ENCODE data around the gene WDHD1. TPM values are rescaled to one million over a fixed set of nuclear protein-coding genes. Genes with fewer than 3 reads are reported as not detected.
"Not testable (repeated sequence)": the region's sequence is repeated elsewhere in the genome, so short reads cannot be mapped to it uniquely, and the experiment has no call there.

WDHD1 gene
- polyA plus RNA-seq, 3 donors = 0.19 to 0.37 (median 0.30) TPM

DNA sequence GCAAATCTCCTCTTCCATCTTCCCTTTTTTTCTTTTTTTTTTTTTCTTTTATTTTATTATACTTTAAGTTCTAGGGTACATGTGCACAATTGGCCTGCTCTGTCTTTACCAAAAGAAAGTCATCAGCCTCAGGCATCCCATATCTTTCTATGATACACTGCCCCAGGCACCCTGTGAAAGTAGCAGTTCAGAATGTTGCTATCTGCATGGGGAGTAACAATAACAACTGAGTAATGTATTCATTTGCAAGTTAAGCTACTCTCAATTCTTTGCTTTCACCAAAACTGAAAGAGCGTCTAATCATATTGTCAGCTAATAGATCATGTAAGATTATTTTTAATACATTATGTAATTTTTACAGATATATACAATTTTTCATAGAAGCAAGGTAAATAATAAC is 110.8 kb downstream of the WDHD1 start:
- Histone ChIP-seq H3K4me3 (replicated peaks in 1 of 3; ENCODE audit: low read depth in 2 of 3, low read length in 3 of 3) (no peak overlapping the region), H3K4me2 (replicated peaks; ENCODE audit: extremely low read depth, low read length, poor library complexity, severe bottlenecking) (no peak overlapping the region), H3K79me2 (ENCODE audit: insufficient read depth, low read length) (no peaks in the 10 kb centered on the region), H3K27me3 (ENCODE audit: control insufficient read depth in 2 of 2, insufficient read depth in 2 of 2, low read length in 2 of 2) (no peaks in the 10 kb centered on the region), H3K27ac (ENCODE audit: low read depth in 1 of 2, low read length in 2 of 2) (no peak overlapping the region), H3K4me1 (ENCODE audit: control insufficient read depth in 1 of 2, insufficient read depth in 2 of 2, low read length in 2 of 2) (no peaks in the 10 kb centered on the region), H3K9ac (ENCODE audit: insufficient read depth, low read length, poor library complexity, severe bottlenecking) (no peak overlapping the region), H4K20me1 (ENCODE audit: insufficient read depth, low read length) (no peaks in the 10 kb centered on the region), H3K36me3 (replicated peaks in 1 of 2; ENCODE audit: control insufficient read depth in 1 of 2, insufficient read depth in 2 of 2, low read length in 2 of 2) (no peaks in the 10 kb centered on the region), H3K9me3 (replicated peaks in 1 of 2; ENCODE audit: control insufficient read depth in 1 of 2, insufficient read depth in 1 of 2, low read length in 2 of 2) (no peaks in the 10 kb centered on the region), H2AFZ (ENCODE audit: insufficient read depth, low read depth, low read length, poor library complexity, severe bottlenecking) (no peak overlapping the region)
- no peak overlapping the region for H3K27ac Mint-ChIP-seq
- H3K9me3 Mint-ChIP-seq = peaks cover 0 to under 1% (median 0%) of the 10 kb centered on the region in 7 donors
- H3K36me3 Mint-ChIP-seq = no peaks in the 10 kb centered on the region
- no peaks in the 10 kb centered on the region for H3K4me1 Mint-ChIP-seq
- peaks cover 0 to 3% (median 2%) of the 10 kb centered on the region in 3 donors for H3K27me3 Mint-ChIP-seq (ENCODE audit: low read depth in 3 of 3)
- WGBS (ENCODE audit: insufficient coverage) = no CpG with 5 or more reads among the region's 1 CpG
- TF ChIP-seq, protein P1, sequence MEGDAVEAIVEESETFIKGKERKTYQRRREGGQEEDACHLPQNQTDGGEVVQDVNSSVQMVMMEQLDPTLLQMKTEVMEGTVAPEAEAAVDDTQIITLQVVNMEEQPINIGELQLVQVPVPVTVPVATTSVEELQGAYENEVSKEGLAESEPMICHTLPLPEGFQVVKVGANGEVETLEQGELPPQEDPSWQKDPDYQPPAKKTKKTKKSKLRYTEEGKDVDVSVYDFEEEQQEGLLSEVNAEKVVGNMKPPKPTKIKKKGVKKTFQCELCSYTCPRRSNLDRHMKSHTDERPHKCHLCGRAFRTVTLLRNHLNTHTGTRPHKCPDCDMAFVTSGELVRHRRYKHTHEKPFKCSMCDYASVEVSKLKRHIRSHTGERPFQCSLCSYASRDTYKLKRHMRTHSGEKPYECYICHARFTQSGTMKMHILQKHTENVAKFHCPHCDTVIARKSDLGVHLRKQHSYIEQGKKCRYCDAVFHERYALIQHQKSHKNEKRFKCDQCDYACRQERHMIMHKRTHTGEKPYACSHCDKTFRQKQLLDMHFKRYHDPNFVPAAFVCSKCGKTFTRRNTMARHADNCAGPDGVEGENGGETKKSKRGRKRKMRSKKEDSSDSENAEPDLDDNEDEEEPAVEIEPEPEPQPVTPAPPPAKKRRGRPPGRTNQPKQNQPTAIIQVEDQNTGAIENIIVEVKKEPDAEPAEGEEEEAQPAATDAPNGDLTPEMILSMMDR (IDR thresholded peaks at IDR 0.05) = no peak
- no peak overlapping the region for H3K4me3 Mint-ChIP-seq
- intact Hi-C loops (cut with micrococcal nuclease) = no loop called here
- DNase-seq = no peak

DNA sequence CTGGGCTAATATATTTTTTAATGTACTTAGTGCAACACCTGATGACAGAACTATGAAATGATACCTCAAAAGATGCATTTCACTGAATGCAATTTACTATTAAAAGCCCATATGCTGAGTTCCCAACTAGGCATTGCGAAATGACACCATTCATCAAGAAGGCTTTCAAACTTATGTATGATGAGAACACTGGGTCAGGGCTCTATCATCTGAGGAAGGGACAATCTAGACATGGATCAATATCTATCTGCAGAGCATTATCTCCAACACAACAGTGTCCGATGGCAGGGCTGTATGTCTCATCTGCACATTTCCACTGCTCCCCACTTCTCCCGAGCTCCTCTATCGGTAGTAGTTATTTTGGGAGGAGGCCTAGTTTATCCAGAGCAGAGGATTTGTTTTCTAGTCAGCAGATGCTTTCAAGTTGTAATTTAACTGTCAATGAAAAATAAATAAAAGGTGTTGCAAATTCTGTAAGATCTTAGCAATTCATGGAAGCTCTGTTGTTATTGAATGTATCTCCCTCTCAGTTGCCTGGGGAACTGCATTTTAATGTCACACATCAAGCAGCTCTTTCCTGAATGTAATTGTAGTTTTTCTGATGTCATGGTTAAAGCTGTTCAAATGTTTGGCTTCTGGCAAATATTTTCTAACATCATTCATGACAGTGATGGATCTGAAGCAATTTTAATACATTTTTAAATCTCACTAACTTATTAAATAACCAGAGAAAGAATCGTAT is 116.9 kb downstream of the WDHD1 start:
- Histone ChIP-seq H3K27me3 (ENCODE audit: control insufficient read depth in 2 of 2, insufficient read depth in 2 of 2, low read length in 2 of 2) (no peaks in the 10 kb centered on the region), H3K4me2 (replicated peaks; ENCODE audit: extremely low read depth, low read length, poor library complexity, severe bottlenecking) (no peak overlapping the region), H3K9me3 (replicated peaks in 1 of 2; ENCODE audit: control insufficient read depth in 1 of 2, insufficient read depth in 1 of 2, low read length in 2 of 2) (no peaks in the 10 kb centered on the region), H3K79me2 (ENCODE audit: insufficient read depth, low read length) (no peaks in the 10 kb centered on the region), H3K4me1 (ENCODE audit: control insufficient read depth in 1 of 2, insufficient read depth in 2 of 2, low read length in 2 of 2) (peaks cover 16 to 26% of the 10 kb centered on the region in 2 donors), H4K20me1 (ENCODE audit: insufficient read depth, low read length) (no peaks in the 10 kb centered on the region), H3K4me3 (replicated peaks in 1 of 3; ENCODE audit: low read depth in 2 of 3, low read length in 3 of 3) (no peak overlapping the region), H3K27ac (ENCODE audit: low read depth in 1 of 2, low read length in 2 of 2) (no peak overlapping the region), H3K9ac (ENCODE audit: insufficient read depth, low read length, poor library complexity, severe bottlenecking) (no peak overlapping the region), H3K36me3 (replicated peaks in 1 of 2; ENCODE audit: control insufficient read depth in 1 of 2, insufficient read depth in 2 of 2, low read length in 2 of 2) (no peaks in the 10 kb centered on the region), H2AFZ (ENCODE audit: insufficient read depth, low read depth, low read length, poor library complexity, severe bottlenecking) (no peak overlapping the region)
- Mint-ChIP-seq H3K4me1 (peaks cover 29% of the 10 kb centered on the region), H3K27ac (no peak overlapping the region), H3K4me3 (no peak overlapping the region), H3K9me3 (peaks cover 0 to 3% (median 0%) of the 10 kb centered on the region in 7 donors), H3K36me3 (no peaks in the 10 kb centered on the region), H3K27me3 (ENCODE audit: low read depth in 3 of 3) (peaks cover 0 to 4% (median 0%) of the 10 kb centered on the region in 3 donors)
- intact Hi-C loops (cut with micrococcal nuclease) = no loop called here
- WGBS (ENCODE audit: insufficient coverage) = no CpG with 5 or more reads among the region's 5 CpGs
- TF ChIP-seq, protein P1 (IDR thresholded peaks at IDR 0.05) = no peak
- DNase-seq = no peak

DNA sequence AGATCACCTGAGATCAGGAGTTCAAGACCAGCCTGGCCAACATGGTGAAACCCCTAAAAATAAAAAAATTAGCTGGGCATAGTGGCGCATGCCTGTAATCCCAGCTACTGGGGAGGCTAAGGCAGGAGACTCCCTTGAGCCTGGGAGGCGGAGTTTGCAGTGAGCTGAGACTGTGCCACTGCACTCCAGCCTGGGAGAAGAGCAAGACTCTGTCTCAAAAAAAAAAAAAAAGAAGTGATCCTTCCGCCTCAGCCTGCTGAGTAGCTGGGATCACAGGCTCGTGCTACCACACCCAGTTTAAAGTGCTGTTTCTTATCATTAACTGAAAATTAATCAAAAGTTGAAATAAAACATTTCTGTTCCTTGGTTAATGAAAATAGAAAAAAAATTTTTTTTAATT is 117.9 kb downstream of the WDHD1 start:
- intact Hi-C loops (cut with micrococcal nuclease); H3K9ac ChIP-seq (ENCODE audit: insufficient read depth, low read length, poor library complexity, severe bottlenecking); H3K27ac Mint-ChIP-seq; H3K27me3 ChIP-seq (ENCODE audit: control insufficient read depth in 2 of 2, insufficient read depth in 2 of 2, low read length in 2 of 2); H4K20me1 ChIP-seq (ENCODE audit: insufficient read depth, low read length); H3K4me3 Mint-ChIP-seq; H3K9me3 Mint-ChIP-seq; H2AFZ ChIP-seq (ENCODE audit: insufficient read depth, low read depth, low read length, poor library complexity, severe bottlenecking); DNase-seq; H3K79me2 ChIP-seq (ENCODE audit: insufficient read depth, low read length); H3K27me3 Mint-ChIP-seq (ENCODE audit: low read depth in 3 of 3); H3K27ac ChIP-seq (ENCODE audit: low read depth in 1 of 2, low read length in 2 of 2); H3K4me3 ChIP-seq (replicated peaks in 1 of 3; ENCODE audit: low read depth in 2 of 3, low read length in 3 of 3); H3K36me3 Mint-ChIP-seq; H3K36me3 ChIP-seq (replicated peaks in 1 of 2; ENCODE audit: control insufficient read depth in 1 of 2, insufficient read depth in 2 of 2, low read length in 2 of 2); H3K9me3 ChIP-seq (replicated peaks in 1 of 2; ENCODE audit: control insufficient read depth in 1 of 2, insufficient read depth in 1 of 2, low read length in 2 of 2); H3K4me2 ChIP-seq (replicated peaks; ENCODE audit: extremely low read depth, low read length, poor library complexity, severe bottlenecking): not testable (repeated sequence)
- 80% methylated on average over 1 of the region's 4 CpGs for WGBS (ENCODE audit: insufficient coverage)
- H3K4me1 Mint-ChIP-seq = peaks cover 32% of the 10 kb centered on the region
- peaks cover 20 to 30% of the 10 kb centered on the region in 2 donors for H3K4me1 ChIP-seq (ENCODE audit: control insufficient read depth in 1 of 2, insufficient read depth in 2 of 2, low read length in 2 of 2)
